Left renal pelvis (tissue), 4 donors: ENCODE measurements around the gene PKHD1. TPM values are rescaled to one million over a fixed set of nuclear protein-coding genes. Genes with fewer than 3 reads are reported as not detected.

Experiments used
- DNase-seq, 4 donors: peaks; one replicate each; pipeline ENCODE4 v3.0.0-alpha.2; 2013; ENCODE audit warnings: low read depth in 4 of 4, low spot score in 3 of 4
- polyA plus RNA-seq, 4 donors: library from polyadenylated mRNA; unstranded; fragments of 120-200 nt; gene quantifications; one replicate each; pipeline ENCODE4 v1.2.1, GENCODE V29; 2013; ENCODE audit not compliant: insufficient read length in 4 of 4

The PKHD1 gene
- polyA plus RNA-seq, 4 donors = 0.41 to 23.8 (median 20.8) TPM

DNA sequence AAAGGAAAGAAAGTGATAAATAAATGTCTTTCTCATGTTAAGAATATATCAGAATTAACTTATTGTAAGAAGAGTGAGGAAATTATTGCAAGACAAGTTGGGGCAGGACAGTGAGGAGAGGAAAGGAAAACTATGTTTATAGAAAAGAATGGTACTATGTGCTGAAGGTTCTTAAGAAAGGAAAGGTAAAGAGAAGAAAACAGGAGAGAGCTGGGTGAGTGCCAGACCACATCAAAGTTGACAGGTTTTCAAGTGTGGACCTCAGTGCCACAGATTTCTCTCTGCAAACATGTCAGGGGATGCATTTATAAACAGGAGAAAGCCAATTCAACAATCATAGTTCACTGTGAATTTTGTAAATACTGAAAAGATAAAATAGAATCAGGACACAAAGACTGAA is 439.2 kb downstream of the PKHD1 start:
- DNase-seq = no peak

DNA sequence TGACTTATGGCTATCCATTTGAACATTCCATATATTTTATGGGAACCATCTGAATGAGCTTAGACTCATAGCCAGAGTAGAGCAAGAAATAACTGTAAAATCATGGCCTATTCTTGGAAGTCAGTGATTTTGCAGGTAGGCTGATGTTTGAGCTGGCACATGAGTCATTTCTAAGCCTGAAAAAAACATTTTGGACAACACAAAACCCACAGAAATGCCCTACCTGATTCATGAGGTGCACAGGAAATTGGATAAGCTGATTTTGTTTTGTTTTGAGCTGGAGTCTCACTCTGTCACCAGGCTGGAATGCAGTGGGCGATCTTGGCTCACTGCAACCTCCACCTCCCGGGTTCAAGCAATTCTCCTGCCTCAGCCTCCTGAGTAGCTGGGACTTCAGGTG is 443.0 kb downstream of the PKHD1 start:
- DNase-seq = no peak

DNA sequence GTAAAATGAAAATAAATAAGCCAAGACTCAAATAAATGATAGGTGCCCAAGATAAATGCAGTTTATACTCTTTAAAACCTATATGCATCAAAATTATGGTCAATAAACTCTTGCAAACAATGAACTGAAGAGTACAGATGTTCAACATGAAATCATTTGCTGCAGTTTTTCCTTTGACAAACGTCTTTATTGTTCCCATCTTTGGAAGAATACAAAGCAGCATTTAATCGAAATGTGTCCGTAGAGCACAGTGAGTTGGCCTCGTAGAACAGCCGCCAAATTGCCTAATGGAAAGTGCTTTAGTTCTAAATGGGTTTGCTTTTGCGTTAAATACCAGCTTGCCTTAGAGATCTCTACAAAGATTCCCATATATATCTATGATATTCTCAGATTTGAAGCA is 447.4 kb downstream of the PKHD1 start:
- DNase-seq = no peak

DNA sequence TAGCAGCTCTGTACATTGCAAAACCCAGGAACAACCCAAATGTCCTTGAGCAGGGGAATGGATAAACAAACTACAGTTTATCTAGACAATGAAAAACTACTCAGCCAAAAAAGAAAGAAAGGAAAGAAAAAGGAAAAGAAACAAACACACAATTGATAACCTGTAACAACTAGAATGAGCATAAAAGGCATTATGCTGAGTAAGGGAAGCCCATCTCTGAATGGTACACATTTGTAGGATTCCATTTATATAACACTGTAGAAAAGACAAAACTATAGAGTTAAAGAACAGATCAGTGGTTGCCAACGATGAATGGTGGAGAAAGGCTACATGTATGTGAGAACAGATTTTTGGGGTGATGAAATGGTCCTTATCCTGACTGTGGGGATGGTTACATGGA is 454.0 kb downstream of the PKHD1 start:
- DNase-seq = no peak

DNA sequence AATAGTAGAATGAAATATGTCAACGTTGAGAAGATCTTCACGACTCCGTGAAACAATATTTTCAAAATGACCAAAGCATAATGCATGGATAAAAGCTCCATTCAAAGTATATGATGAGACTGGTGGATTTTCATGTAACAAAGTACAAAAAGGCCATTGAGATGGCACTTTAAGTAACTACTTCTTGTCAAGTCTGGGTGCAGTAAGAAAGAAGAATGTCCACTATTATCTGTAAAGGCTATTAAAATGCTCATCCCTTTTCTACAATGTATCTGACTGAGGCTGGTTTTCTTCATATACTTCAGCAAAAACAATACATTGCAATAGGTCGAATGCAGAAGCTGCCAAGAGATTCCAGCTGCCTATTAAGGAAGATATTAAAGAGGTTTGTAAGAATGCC is 457.4 kb downstream of the PKHD1 start:
- no peak for DNase-seq

DNA sequence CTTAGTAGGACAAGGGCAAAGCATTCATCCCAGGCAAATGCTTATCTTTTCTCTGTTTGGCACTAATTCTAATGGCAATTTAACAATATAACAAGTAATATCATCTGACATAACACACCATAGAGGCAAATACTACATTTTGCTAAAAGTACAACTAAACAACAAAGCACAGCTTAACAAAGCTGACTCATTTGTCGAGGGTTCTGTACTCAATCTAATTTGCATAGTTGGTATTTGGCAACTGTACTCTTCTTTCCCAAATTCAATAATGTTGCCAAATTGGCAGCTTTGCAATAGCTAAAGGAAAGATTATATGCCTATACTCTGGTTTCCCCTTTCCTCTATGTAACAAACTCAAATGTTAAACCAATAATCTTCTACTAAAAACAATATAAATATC is 461.0 kb downstream of the PKHD1 start:
- DNase-seq = no peak

DNA sequence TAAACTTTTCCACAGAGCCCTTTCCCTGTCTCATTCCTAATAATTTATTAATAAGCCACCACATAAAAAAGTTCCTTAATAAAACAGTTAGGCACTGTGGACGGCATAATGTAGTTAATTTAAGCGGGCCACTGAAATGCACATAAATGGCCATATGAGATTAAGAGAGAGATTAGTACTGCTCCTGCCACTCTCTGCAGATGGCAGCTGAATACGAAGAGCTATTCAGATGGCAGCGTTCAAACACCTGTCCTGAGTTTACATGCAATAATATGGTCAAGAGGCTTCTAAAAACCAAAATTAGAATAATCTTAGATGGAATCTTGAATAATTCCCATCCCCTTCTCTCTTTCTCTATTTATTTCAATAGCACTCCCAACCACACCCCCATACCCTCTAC is 461.8 kb downstream of the PKHD1 start:
- no peak for DNase-seq

DNA sequence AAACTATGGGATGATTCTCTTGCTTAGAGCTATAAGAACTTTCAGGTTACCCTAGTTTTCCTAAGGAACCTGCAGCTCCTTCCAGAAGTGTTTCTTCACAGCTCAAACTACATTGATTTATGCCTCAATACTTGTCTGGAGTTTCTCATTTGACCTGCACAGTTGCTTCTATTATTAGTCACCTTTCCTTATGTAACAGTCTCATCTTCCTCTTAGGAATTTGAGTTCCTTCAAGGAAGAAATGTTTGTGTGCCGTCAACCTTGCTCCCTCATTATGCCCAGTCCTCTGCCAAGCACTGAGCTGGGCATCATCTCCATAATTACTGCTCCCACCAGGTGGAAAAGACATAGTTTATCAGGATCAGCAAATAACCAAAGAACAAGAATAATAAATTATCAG is 466.4 kb downstream of the PKHD1 start:
- no peak for DNase-seq

DNA sequence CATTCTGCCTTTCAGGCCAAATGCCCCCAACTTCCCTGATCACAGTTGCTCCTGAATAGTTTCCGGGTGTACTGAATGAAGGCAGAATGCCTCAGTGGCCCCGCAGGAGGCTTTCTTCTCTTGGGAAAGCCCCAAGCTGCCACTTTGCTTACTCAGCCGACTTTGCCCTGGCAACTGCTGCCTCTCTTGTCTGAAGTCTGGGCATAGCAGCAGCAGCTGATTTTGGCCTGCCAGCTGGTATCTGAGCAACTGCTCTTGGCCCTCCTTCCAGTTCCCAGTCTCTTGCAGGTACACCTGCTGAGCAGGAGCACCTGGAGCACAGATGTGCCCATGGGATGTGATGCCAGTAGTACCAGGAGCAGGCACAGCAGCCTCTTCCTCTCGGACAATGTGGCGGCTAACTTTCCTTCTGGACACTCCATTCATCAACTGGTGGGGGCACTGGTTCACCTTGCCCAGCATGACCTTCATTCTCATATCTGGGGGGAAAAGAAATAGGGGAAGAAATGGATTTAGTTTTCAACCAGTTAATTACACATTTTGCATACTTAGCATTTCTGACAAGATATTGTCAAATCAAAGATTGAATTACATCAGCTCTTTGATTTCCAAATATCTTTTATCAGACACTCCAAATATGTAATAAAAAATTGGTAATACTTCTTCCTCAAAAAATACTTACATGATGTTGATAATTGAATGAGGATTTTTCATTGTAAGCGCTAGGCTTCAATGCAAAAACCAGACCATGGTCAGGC is 468.2 kb downstream of the PKHD1 start:
- no peak for DNase-seq

DNA sequence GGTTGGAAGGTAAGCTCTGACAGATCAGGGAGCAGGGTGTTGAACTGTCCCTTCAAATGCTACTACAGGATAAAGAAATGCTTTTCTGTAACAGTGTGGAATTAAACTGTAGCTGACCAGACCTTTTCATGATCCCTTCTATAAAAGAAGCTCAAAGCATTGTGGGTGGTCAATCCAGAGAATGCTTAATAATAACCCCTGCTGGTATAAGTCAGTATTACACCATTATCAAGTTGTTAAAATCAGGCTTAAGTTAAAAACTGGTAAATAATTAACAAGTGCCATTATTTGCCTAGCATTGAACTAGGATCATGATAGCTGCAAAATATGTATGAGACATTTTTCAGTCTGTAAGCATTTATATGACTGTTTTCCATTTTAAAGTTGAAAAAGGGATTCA is 468.9 kb downstream of the PKHD1 start:
- no peak for DNase-seq

DNA sequence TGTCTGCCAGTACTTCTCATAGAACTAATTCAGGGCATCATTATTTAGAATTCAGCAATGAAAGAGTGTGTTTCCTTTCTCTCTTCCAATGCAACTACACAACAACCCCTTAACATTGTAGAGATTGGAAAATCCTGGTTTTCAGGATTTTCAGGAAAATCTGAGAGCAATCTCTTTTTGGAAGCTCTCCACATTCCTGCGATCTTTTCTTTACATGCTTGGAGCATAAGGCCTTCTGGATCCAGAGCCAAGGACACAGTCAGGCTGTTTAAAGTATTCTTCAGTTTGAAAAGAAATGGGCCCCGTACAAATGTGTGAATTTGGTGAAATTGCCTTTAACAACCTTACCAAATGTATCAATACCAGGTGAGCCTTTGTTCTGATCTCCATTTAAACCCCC is 469.7 kb downstream of the PKHD1 start:
- DNase-seq = no peak

DNA sequence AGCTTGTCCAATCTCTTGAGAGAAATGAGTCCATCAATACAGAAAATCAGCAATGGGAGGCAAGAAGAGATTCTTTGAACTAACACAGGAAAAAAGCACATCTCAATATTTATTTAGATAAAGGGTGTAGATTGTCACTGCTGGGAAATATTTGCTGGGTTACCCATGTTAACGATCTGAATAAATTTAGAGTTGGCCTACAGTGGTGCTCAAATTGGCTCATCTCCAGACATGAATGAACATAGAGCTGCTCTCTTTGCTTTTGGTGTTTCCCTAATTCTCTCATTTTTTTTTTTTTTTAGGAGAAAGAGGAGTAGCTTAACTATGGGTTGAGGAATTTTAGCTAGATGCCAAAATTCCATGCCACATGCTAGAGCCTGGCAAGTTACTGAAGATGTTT is 471.2 kb downstream of the PKHD1 start:
- no peak for DNase-seq

DNA sequence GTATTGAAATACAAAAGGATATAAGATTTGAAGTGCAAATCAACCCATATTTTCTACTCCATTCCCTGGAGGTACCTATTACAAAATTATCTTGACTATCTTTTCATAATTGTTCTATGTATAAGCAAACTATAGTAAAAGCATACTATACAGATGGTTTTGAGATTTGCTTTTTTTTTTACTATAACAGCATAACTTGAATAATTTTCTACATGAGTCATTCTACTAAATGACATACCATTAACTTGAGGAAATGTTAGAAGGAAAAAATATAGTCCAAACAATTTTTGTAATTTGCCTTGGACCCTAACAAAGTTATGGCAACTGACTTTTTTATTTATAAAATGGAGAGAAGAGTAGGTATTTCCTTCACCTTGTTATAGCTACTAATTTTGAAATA is 472.7 kb downstream of the PKHD1 start:
- DNase-seq = no peak

DNA sequence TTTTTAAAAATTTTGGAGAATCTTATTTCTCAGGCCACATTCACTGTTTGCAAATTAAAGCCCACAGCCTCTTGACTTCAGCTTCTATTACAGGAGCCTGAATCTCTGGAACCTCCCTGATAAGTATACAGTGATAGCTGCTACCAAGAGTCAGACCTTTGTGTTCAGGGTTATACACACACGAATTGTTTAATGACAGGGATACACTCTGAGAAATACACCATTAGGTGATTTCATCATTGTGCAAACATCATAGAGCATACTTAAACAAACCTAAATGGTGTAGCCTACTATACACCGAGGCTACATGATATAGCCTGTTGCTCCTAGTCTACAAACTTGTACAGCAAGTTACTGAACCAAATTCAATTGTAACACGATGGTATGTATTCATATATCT is 473.9 kb downstream of the PKHD1 start:
- no peak for DNase-seq

DNA sequence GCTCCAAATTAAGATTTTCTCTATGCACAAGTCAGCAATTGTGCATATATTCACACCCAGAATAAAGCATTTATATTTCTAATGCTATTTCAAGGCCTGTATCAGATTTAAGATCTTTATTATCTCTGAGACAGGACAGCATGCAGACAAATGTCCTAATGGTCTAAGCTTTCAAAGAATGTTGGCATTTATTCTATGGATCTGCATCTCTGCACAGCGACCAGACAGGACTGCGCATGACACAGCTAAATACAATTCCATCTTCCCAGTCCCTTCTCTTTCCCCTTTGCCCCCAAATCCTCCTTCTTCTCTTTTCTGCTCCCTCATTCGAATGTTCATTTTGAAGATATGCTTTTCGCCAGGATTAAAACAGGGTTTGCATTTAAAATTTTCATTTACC is 478.5 kb downstream of the PKHD1 start:
- DNase-seq = no peak

DNA sequence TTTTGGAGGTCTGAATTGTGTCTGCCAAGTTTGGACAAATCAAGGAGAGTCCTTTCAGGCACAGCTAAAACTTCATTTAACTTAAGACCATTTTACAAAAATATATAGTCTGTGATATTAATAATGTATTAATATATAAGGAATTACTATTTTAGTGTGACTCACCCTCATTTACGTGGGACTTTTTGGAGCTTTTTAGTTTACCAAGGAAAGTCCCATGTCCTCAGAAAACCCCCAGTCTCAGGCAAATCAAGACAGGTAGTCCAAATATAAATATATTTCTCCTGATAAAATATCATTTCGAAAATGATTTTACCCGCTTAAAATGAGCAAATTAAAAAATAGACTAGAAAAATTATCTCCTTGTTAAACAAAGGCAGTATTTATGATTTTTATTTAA is 479.0 kb downstream of the PKHD1 start:
- no peak for DNase-seq

DNA sequence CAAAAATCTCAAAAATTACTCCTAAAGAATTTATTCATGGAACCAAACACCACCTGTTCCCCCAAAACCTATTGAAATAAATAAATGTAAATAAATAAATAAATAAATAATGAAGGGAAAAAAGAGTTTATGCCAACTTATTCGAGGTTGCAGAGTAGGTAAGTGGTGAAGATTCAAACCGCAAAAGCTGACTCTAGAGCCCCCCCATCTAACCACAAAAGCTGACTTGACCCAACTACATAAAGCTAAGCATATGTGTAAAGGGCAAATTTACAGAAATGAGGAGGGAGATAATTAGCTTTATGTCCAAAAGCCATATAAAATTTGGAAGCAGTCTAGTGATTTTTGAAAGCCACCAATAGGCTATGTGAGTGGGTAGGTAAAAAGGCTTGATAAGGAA is 486.9 kb downstream of the PKHD1 start:
- DNase-seq = no peak

DNA sequence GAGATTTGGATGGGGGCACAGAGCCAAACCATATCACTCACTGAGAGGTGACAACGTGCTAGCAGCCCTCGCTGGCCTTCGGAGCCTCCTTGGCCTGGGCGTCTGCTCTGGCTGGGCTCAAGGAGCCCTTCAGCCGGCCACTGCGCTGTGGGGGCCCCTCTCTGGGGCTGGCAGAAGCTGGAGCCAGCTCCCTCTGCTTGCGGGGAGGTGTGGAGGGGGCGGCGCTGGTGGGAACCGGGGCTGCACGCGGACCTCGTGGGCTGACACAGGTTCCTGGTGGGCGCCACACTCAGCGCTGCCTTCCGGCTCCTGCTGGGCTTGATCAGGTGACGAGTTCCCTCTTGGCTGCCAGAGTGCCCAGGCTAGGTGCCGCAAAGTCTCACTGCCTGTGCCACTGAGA is 489.2 kb downstream of the PKHD1 start:
- no peak for DNase-seq

DNA sequence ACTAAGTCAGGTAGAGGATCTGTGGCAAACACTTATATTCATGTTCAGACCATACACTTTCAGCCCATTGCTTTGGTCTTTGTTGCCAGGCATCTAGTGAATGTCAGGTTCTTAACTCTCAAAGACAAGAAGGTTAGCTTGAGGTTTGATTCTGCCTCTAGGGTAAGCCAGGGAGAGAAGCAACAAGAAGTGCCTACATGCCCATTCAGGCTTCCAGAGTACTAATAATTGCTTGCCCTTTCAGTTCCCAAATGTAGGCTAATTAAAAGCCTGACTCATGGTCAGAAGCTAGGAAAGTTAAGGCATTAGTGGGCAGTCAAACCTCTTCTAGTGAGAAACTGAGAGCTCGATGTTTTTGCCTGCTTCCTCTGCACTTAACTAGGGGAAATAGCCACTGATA is 492.4 kb downstream of the PKHD1 start:
- DNase-seq = no peak

DNA sequence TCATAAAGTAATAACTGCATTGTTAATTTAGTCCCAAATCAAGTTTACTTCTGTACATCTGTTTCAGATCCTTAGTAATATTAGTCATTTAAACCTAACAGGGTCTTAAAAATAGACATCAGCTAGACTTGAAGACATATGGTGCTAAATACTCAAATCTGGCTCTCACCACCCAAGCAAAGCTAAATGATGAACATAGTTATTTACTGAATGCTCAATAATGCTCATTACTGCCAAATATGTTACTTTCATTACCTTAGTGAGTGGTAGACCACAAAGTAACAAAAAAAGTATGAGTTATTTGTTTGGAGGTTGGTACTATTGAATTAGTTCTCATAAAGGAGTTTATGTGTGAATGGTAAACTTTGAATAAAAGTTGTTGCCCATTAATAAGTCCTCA is 502.1 kb downstream of the PKHD1 start:
- DNase-seq = no peak

DNA sequence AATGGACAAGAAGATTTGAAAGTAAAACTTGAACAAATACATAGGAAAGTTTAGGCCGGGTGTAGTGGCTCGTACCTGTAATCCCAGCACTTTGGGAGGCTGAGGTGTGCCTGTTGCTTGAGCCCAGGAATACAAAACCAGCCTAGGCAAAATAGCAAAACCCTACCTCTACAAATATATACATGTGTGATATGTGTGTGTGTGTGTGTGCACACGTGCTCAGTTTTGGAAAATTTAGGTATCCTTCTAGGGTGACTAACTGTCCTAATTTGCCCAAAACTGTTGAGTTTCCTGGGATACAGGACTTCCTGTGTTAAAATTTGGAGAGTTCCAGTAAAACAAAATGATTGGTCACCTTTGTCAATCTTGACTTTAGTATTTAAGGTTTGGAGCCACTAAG is 503.2 kb downstream of the PKHD1 start:
- DNase-seq = no peak

DNA sequence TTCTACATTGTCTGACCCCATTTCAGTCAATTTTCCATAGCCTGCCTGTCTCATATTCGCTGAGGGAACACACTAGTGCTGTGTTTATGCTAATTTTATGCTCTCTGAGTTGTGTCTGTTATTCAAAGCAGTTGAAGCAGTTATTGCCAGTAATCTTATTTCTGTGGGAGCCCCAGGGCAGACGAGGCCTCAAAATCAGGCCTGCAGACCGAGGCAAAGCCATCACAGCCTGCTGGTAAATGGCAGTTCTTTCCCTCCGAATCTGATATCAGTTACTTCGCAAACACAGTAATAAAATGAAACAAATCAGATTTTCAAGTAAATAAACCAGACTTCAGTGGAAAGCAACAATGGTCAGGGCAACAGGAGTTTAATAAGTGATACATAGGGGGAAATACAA is 508.4 kb downstream of the PKHD1 start:
- DNase-seq = no peak

DNA sequence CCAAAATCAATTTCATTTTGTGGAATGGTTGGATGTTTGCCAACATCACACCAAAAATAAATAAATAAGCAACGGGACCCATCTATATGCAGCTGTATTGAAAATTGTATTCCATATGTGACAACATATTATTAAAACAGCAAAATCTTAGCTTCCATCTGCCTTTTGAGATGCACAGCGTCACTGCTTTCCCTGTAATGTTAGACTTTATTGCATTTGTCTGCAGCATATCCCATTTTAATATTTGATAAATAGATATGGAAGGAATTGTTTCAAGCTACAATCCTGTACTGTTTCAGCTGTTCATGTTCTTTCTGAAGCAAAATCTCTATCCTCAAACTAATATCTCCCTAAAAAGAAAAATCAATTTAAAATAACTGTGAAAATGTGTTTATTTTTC is 509.1 kb downstream of the PKHD1 start:
- no peak for DNase-seq
